HG02759 (cell line): Measurements from ENCODE around the gene ITGB4.
A peak's percentile ranks its signal among the peaks of the same experiment; 100 is the strongest.

Experiments used
- ATAC-seq: cut with Tn5 transposase; IDR thresholded peaks from one replicate; pipeline ENCODE4 v1.9.1; 2021; ENCODE audit warnings: mild to moderate bottlenecking, moderate library complexity; ENCODE audit not compliant: unreplicated experiment

Gene ITGB4

DNA sequence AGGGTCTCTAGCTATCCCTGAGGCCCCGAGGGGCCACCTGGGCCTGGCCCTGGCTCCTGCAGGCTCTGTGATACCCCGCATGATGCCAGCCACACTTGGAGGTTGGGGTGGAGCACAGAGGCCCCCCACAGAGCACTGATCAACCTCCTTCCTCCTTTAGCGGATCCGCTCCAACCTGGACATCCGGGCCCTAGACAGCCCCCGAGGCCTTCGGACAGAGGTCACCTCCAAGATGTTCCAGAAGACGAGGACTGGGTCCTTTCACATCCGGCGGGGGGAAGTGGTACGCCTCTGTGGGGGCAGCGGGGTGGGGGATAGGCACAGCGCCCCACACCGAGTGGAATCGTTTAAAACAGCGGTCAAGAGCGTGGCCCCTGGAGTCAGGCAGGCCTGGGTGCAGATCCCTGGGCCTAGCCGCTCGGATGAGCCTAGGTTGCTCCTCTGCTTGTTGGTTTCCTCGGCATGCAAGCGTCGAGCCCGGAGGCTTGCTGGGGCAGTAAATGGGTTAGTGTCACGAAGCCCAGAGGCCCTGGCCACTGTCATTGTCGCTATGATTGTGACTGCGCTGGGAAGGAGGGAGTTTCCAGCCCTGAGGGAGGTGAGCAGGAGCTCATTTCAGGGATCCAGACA is 9.9 kb downstream of the ITGB4 start:
- ATAC-seq = no peak

DNA sequence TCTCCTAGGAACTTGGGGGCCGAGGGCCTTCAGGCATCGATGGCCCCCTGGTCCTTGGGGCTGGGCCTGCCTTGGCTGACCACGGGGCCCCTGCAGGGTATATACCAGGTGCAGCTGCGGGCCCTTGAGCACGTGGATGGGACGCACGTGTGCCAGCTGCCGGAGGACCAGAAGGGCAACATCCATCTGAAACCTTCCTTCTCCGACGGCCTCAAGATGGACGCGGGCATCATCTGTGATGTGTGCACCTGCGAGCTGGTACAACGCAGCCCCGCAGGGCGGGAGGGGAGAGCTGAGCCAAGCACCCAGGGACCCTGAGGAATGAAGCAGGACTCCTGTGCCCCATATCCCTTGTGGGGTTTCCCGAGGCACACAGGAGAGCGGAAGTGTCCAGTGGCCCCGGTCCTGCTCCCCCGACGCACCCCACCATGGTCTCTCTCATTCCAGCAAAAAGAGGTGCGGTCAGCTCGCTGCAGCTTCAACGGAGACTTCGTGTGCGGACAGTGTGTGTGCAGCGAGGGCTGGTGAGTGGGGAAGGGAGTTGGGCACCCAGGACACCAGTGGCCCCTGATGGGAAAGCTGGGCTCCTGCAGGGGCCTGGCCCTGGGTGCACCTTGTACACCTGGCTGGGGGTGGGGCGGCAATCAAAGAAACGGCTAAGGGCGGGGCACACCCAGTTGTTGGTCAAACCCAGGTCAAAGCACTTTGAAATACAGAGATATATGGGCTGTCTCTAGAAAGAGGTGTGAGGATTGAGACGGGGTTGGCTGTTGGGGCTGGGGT is 10.6 kb downstream of the ITGB4 start:
- ATAC-seq = no peak

DNA sequence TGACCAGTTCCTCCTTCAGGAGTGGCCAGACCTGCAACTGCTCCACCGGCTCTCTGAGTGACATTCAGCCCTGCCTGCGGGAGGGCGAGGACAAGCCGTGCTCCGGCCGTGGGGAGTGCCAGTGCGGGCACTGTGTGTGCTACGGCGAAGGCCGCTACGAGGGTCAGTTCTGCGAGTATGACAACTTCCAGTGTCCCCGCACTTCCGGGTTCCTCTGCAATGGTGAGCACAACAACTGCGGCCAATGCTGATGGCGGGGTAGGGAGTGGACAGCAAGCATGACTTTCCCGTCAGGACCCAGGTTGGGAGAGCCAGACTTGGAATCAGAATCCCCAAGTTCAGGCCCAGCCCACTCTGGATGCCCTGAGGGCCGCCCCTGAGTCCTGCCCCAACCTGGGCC is 12.2 kb downstream of the ITGB4 start:
- no peak for ATAC-seq

DNA sequence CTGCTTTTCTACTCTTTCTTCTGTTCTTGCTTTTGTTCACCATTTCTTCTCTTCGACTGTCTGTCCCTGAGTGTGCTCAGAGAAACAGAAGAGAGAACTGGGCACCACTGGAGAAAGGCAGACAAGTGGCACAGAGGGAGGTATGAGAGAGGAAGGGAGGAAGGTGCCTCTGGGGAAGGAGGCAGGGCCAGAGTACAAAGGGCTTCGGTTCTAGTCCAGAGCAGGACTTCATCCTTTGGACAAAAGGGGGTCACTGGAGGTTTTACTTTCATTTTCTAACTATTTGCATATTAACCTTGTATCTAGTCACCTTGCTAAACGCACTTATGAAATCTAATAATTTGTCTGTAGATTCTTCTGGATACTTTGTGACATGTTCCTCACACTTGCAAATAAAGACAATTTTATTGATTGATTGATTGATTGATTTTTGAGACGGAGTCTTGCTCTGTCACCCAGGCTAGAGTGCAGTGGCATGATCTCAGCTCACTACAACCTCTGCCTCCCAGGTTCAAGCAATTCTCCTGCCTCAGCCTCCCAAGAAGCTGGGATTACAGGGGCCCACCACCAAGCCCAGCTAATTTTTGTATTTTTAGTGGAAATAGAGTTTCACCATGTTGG is 13.5 kb downstream of the ITGB4 start:
- ATAC-seq = no peak

DNA sequence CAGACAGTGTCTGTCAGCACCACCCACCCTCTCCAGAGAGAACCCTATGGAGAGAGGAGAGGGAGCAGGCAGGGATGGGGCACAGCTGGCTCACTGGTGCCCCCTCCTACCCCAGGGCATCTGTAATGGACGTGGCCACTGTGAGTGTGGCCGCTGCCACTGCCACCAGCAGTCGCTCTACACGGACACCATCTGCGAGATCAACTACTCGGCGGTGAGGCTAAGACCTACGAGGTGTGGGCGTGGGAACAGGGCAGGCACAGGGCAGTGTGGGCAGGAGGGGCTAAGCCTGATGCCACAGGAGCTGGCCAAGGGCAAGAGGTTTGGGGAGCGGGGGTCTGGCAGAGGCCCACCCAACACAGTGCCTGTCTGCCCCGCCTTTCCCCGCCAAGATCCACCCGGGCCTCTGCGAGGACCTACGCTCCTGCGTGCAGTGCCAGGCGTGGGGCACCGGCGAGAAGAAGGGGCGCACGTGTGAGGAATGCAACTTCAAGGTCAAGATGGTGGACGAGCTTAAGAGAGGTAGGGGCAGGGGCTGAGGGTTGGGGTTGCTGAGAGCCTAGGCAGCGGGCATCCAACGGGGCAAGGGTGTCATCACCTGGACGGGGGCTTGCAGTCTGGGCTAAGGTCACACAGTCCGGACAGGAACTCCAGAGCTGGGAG is 15.0 kb downstream of the ITGB4 start:
- ATAC-seq = no peak

DNA sequence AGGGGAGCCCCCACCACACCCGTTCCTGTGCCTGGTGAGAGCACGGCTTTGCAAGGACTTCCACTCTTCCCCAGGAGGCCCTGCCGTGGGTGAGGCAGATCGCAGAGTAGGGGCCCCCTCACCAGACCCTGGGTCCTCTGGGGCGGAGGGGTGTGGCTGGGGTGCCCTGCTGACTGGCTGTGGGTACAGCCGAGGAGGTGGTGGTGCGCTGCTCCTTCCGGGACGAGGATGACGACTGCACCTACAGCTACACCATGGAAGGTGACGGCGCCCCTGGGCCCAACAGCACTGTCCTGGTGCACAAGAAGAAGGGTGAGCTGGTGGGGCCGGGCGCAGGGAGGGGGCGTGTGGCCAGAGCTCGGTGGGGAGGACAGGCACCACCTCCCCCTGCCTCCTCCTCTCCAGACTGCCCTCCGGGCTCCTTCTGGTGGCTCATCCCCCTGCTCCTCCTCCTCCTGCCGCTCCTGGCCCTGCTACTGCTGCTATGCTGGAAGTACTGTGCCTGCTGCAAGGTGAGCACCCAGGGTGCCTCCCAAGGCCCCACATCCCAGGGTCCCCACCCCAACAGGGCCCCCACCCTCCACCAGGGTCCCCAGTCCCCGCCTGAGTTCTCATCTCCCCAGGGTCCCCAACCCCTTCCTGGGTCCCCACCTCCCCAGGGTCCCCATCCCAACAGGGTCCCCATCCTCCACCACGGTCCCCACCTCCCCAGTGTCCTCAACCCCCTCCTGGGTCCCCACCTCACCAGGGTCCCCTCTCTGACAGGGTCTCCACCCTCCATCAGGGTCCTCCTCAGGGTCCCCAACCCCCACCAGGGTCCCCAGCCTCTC is 16.1 kb downstream of the ITGB4 start:
- ATAC-seq = no peak

DNA sequence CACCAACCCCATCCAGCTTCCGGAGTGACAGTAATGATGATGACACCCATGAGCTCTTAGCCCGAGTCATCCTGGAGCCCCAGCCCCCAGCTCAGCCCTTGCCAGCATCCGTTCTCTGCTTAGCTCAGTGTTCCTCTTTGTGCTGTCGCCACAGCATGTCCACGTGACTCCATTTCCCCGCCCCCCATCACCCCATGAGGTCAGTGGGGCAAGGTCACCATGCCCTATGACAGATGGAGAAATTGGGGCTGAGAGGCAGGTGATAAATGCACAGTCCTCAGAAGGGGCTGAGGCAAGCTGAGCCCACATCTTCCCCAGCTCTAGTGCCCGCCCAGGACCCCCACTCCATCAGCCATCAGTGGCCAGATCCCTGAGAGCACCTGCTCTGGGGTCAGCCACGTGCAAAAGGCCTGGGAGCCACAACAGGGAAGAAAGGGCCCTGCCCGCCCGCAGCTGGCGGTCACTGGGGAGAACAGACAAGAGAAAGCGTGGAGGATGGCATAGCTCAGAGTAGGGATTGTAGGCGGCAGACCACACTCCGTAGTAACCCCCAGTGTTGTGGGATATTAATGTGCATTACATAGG is 17.1 kb downstream of the ITGB4 start:
- ATAC-seq = no peak

DNA sequence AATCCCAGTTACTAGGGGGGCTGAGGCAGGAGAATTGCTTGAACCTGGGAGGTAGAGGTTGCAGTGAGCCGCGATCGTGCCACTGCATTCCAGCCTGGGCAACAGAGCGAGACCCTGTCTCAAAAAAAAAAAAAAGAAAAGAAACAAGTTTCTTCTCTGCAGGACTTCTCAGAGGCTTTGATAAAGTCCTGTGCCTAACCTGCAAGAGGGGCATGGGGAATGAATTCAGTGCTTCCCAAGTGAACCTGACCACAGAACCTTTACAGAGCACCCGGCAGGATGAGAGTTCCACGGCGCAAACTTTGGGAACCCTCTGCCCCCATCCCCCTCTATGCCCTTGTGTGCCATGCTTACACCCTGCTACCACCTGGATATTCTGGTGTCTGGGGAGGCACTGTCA is 17.9 kb downstream of the ITGB4 start:
- ATAC-seq = no peak

DNA sequence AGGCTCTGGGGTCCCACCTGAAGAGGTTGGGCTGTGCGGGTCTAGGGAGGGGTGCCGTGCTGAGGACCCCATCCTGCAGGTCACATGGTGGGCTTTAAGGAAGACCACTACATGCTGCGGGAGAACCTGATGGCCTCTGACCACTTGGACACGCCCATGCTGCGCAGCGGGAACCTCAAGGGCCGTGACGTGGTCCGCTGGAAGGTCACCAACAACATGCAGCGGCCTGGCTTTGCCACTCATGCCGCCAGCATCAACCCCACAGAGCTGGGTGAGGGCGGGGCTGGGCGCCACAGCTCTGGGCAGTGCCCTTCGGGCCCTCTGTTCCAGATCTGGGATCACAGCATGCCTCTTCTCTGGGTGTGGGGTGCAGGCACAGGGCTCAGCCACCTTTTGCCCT is 18.5 kb downstream of the ITGB4 start:
- ATAC-seq = no peak

DNA sequence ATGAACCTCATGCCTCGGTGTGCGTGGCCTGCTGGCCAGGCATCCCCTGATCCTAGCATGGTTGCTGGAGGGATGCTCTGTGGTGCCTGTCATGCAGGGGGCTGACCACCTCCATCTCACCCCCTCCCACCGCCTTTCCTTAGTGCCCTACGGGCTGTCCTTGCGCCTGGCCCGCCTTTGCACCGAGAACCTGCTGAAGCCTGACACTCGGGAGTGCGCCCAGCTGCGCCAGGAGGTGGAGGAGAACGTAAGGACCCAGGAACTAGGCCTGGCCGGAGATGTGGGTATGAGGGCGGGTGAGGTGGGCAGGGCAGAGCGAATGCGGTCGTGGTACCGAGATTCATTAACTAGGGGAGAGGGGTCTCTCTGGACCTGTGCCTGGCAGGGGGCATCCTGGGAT is 19.0 kb downstream of the ITGB4 start:
- no peak for ATAC-seq

DNA sequence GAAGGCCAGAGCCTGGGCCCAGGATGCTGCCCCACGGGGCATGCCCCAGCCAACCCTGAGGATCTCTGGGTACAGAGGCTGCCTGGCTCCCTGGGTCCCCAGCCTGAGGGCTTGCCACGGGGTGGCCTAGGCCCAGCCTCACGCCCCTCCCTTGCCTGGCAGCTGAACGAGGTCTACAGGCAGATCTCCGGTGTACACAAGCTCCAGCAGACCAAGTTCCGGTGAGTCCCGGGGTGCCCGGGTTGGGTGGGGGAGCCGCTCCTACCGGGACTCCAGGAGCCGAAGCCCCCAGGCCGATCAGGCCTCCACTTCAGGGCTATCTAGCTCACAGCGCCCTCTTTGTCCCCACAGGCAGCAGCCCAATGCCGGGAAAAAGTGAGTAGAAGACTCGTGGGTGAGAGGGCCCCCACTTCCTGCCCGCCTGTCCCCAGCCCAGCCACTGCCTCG is 19.4 kb downstream of the ITGB4 start:
- no peak for ATAC-seq

DNA sequence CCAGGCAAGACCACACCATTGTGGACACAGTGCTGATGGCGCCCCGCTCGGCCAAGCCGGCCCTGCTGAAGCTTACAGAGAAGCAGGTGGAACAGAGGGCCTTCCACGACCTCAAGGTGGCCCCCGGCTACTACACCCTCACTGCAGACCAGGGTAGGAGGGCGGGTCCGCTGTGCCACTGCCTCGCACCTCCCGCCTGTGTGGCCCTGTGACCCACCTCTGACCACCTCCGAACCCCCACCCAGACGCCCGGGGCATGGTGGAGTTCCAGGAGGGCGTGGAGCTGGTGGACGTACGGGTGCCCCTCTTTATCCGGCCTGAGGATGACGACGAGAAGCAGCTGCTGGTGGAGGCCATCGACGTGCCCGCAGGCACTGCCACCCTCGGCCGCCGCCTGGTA is 21.1 kb downstream of the ITGB4 start:
- no peak for ATAC-seq

DNA sequence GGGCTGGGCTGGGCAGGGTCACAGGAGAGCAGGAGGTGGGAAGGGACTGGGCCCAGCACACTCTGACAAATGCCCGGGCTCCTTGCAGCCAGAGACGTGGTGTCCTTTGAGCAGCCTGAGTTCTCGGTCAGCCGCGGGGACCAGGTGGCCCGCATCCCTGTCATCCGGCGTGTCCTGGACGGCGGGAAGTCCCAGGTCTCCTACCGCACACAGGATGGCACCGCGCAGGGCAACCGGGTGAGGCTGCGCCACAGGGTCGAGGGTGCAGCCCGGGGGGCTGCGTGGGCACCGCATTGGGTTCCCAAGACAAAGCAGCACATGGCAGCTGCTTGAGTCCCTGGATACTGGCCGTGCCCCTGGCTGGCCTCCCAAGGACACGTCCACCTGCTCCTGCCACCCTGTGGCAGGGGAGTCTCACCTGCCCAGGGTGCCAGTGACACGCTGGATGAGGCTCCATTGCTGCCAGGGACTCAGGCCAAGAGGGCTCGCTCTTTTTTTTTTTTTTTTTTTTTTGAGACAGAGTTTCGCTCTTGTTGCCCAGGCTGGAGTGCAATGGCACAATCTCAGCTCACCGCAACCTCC is 22.5 kb downstream of the ITGB4 start:
- ATAC-seq = no peak

DNA sequence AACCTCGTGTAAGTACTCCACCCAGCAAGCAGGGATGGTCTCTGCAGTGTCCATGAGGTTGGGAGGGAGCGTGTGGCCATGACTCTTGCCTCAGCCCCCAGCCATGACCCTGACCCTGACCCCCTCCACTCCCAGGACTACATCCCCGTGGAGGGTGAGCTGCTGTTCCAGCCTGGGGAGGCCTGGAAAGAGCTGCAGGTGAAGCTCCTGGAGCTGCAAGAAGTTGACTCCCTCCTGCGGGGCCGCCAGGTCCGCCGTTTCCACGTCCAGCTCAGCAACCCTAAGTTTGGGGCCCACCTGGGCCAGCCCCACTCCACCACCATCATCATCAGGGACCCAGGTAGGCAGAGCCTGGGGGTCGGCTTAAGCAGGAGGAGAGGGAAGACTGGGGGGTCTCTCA is 27.4 kb downstream of the ITGB4 start:
- ATAC-seq = no peak

DNA sequence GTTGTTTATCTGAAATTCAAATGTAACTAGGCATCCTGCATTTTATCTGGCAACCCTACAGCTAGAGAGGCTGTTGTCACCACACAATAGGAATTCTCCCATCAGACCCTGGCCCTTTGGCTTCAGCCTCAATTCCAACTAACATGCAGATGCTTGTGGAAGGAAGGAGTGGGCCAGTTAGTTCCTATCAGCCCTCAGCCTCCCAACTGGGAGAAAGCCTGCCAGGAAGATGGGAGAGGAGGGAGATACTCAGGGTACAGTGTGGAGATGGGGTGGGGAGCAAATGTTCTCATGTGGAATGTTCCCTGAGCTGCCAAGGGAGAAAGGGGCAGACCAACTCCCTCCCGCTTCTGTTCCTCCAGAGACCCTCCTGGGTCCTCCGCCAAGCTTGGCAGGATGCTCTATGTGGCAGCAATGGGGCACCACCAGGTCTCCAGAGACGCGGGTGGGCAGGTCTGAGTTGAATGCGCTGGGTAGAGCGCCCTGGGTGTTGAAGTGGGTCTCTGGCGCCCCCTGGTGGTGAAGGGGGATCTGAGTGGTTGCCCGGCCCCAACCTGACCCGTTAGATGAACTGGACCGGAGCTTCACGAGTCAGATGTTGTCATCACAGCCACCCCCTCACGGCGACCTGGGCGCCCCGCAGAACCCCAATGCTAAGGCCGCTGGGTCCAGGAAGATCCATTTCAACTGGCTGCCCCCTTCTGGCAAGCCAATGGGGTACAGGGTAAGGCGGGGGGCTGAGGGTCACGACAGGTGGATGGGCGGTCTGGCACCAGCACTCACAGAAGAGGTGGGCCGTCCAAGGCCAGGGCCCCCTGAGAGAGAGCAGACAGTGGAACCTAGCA is 28.5 kb downstream of the ITGB4 start:
- peak; percentile 49 for ATAC-seq

DNA sequence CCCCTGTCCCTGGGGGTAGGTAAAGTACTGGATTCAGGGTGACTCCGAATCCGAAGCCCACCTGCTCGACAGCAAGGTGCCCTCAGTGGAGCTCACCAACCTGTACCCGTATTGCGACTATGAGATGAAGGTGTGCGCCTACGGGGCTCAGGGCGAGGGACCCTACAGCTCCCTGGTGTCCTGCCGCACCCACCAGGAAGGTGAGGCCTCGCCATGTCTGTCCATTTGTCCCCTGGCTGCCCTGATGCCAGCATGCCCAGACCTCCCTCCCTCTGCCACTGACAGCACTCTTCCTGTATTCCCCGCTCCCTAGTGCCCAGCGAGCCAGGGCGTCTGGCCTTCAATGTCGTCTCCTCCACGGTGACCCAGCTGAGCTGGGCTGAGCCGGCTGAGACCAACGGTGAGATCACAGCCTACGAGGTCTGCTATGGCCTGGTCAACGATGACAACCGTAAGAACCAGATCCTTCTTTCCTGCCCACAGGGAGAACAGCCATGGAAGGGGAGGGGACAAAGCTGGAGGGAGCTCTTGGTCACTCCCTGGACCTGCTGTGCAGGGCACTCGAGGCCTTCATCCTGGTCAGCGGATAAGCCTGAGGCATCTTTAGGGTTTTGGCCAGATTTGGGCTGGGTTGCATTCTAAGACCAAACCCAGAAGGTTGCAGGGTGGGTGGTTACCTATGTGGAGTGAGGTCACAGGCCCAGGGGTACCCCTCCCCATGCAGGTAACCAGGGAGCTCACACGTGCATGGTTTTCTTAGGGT is 29.6 kb downstream of the ITGB4 start:
- ATAC-seq = no peak

DNA sequence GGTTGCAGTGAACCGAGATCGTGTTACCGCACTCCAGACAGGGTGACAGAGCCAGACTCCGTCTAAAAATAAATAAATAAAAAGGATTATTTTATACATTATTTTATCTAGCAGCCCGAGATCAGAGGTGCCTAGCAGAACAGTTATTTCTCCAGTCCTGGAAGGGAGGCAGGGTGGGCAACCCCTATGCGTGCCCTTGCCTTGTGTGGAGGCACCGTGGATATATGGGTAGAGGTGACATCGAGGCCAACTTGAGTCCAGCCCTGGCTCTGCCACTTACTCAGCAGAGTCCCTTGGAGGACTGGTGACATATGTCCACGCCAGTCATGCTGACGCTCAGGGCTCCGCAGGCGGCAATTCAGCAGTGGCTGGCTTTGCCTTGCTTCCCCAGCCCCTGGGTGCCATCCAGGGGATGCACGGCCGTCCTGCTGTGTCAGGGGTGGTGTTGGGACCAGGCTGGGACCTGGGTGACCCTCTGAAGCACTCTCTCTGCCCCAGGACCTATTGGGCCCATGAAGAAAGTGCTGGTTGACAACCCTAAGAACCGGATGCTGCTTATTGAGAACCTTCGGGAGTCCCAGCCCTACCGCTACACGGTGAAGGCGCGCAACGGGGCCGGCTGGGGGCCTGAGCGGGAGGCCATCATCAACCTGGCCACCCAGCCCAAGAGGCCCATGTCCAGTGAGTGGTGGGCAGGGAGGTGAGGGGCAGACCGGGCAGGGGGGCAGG is 30.6 kb downstream of the ITGB4 start:
- ATAC-seq = no peak

DNA sequence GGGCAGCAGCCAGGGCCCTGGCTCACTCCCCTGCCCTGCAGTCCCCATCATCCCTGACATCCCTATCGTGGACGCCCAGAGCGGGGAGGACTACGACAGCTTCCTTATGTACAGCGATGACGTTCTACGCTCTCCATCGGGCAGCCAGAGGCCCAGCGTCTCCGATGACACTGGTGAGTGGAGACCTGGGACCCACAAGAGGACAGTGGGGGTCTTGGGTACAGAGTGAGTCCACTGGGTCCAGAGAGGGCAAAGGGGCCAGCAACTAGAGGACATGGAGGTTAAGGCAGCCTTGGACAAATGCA is 31.1 kb downstream of the ITGB4 start:
- no peak for ATAC-seq
